Measurements from ENCODE around the gene CST3.
A peak's percentile ranks its signal among the peaks of the same experiment; 100 is the strongest.

DNA sequence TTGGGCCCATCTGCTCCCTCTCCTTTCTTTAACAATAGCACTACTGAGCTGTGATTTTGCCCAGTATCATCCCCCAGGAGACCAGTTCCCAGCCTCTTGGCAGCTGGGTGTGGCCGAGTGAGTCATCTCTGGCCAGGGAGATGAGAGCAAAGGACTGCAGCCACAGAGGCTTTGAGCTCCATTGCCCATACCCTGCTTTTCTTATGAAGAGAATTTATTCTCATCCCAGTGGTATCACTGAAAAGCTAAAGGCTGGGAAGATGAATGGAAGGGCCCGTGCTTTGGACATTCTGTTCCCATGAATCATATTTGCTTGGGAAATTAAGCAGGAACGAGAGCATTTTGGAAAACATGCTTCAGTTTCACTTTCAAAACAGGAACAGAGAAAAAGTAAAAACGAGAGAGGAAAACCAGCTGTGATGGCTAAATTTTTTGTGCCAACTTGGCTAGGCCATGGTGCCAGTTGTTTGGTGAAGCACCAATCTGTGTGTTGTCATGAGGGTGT is 14.9 kb downstream of the CST3 start:
- TF ChIP-seq, protein P1, sequence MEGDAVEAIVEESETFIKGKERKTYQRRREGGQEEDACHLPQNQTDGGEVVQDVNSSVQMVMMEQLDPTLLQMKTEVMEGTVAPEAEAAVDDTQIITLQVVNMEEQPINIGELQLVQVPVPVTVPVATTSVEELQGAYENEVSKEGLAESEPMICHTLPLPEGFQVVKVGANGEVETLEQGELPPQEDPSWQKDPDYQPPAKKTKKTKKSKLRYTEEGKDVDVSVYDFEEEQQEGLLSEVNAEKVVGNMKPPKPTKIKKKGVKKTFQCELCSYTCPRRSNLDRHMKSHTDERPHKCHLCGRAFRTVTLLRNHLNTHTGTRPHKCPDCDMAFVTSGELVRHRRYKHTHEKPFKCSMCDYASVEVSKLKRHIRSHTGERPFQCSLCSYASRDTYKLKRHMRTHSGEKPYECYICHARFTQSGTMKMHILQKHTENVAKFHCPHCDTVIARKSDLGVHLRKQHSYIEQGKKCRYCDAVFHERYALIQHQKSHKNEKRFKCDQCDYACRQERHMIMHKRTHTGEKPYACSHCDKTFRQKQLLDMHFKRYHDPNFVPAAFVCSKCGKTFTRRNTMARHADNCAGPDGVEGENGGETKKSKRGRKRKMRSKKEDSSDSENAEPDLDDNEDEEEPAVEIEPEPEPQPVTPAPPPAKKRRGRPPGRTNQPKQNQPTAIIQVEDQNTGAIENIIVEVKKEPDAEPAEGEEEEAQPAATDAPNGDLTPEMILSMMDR (IDR thresholded peaks at IDR 0.05): no peak
- peak in 1 of 2 donors; percentile 35 for TF ChIP-seq POLR2A (IDR thresholded peaks at IDR 0.05)

All from heart left ventricle (tissue), 13 donors.